HL-60 (cell line): ENCODE data around the gene NLRX1.

ENCODE experiments used
- DNase-seq, 2 experiments: peaks; one replicate each; pipeline ENCODE4 v3.0.0-alpha.2; 2010 to 2020; ENCODE audit warnings: low read depth in 1 of 2, low spot score in 1 of 2
- H3K27ac ChIP-seq: fragments of 250-450 bp; sonication (Bioruptor Pico); replicated peaks from 2 replicates; pipeline ENCODE4 v1.5.1; 2020; ENCODE audit warnings: mild to moderate bottlenecking, moderate library complexity
- H3K27me3 ChIP-seq: fragments of 250-450 bp; sonication (Bioruptor Pico); 2 replicates; pipeline ENCODE4 v1.5.1; 2021; ENCODE audit warnings: mild to moderate bottlenecking, moderate library complexity; ENCODE audit not compliant: insufficient read depth, poor library complexity, severe bottlenecking
- H3K4me3 ChIP-seq: replicated peaks from 2 replicates; pipeline ENCODE4 v1.5.1; 2011; ENCODE audit warnings: mild to moderate bottlenecking, control low read depth, low read length; ENCODE audit not compliant: insufficient read depth
- CTCF ChIP-seq: IDR thresholded peaks from one replicate; pipeline ENCODE4 v1.5.1; 2011; ENCODE audit warnings: low read length, control low read depth, inconsistent platforms; ENCODE audit not compliant: insufficient read depth
- GABPA ChIP-seq: IDR thresholded peaks from 2 replicates; pipeline ENCODE4 v1.6.1; 2012; ENCODE audit warnings: low read depth
- POLR2AphosphoS5 ChIP-seq: IDR thresholded peaks from 2 replicates; pipeline ENCODE4 v1.6.1; 2012; ENCODE audit warnings: low read depth
- REST ChIP-seq: IDR thresholded peaks from 2 replicates; pipeline ENCODE4 v1.6.1; 2012; ENCODE audit warnings: low read depth; ENCODE audit not compliant: insufficient replicate concordance
- SPI1 ChIP-seq: IDR thresholded peaks from 2 replicates; pipeline ENCODE4 v1.6.1; 2012; ENCODE audit warnings: low read depth, mild to moderate bottlenecking, borderline replicate concordance

Gene NLRX1

GRCh38 chr11:119187123-119187892 is 18.8 kb downstream of the NLRX1 start:
- no peak for TF ChIP-seq REST
- TF ChIP-seq SPI1, result no peak
- no peak for TF ChIP-seq POLR2AphosphoS5
- no peak for TF ChIP-seq CTCF
- TF ChIP-seq GABPA, result no peak
- DNase-seq, result no peak
- H3K4me3 ChIP-seq, result no peak overlapping the region
- no peak overlapping the region for H3K27ac ChIP-seq
- no peaks in the 10 kb centered on the region for H3K27me3 ChIP-seq

- TF ChIP-seq CTCF (no peak), GABPA (no peak), REST (no peak), POLR2AphosphoS5 (no peak), SPI1 (no peak)
- H3K4me3 ChIP-seq, result no peak overlapping the region
- no peaks in the 10 kb centered on the region for H3K27me3 ChIP-seq
- no peak for DNase-seq
- no peak overlapping the region for H3K27ac ChIP-seq
Measured at GRCh38 chr11:119188067-119188466, 19.5 kb downstream of the NLRX1 start.

GRCh38 chr11:119188887-119189286 is 20.4 kb downstream of the NLRX1 start:
- H3K27ac ChIP-seq, result no peak overlapping the region
- H3K4me3 ChIP-seq, result no peak overlapping the region
- no peak for TF ChIP-seq POLR2AphosphoS5
- no peak for TF ChIP-seq CTCF
- no peak for TF ChIP-seq GABPA
- TF ChIP-seq SPI1, result no peak
- no peak for DNase-seq
- no peaks in the 10 kb centered on the region for H3K27me3 ChIP-seq

- no peak overlapping the region for H3K27ac ChIP-seq
- TF ChIP-seq CTCF (no peak), GABPA (no peak), POLR2AphosphoS5 (no peak), SPI1 (no peak), REST (no peak)
- no peak overlapping the region for H3K4me3 ChIP-seq
- no peaks in the 10 kb centered on the region for H3K27me3 ChIP-seq
- no peak for DNase-seq
Measured at GRCh38 chr11:119189393-119189792, 20.9 kb downstream of the NLRX1 start.
